IMR-90 (cell line): Measurements from ENCODE around the gene RRAGD. TPM values are rescaled to one million over a fixed set of nuclear protein-coding genes. Genes with fewer than 3 reads are reported as not detected.

Experiments used
- ATAC-seq: fragments of 200-7000 bp; cut with Tn5 transposase; 2 replicates; pipeline ENCODE4 v1.9.1; 2020; ENCODE audit warnings: low read depth, mild to moderate bottlenecking, moderate library complexity
- BruUV-seq: library from RNA; stranded (reverse); fragments of 400-500 nt; replicated peaks from 2 replicates; lab custom pipeline; 2021; lab: Mats Ljungman, UMichigan
- CTCF ChIA-PET: fragments of 300-600 bp; formaldehyde crosslinking; extraction: SDS; loops from one replicate; lab custom pipeline; 2021; ENCODE audit warnings: antibody characterized with exemption; lab: Yijun Ruan, JAX
- POLR2A ChIA-PET: fragments of 300-600 bp; sonication (Branson Sonifier 250); formaldehyde crosslinking; loops from one replicate; lab custom pipeline; 2022; ENCODE audit warnings: antibody characterized with exemption; ENCODE audit not compliant: unreplicated experiment; lab: Charles Lee
- DNase-seq: peaks from one replicate; pipeline ENCODE4 v3.0.0; 2013
- H2AFZ ChIP-seq: replicated peaks from 2 replicates; pipeline ENCODE3; 2013; ENCODE audit warnings: low read length, mild to moderate bottlenecking; ENCODE audit not compliant: poor library complexity
- H2AK5ac ChIP-seq: 2 replicates; pipeline ENCODE4 v1.6.1; 2013; ENCODE audit warnings: low read depth, low read length, inconsistent platforms
- H2AK9ac ChIP-seq: replicated peaks from 2 replicates; pipeline ENCODE3; 2013; ENCODE audit warnings: mild to moderate bottlenecking, low read depth, low read length, moderate library complexity; ENCODE audit not compliant: poor library complexity
- H2BK120ac ChIP-seq: 2 replicates; pipeline ENCODE4 v1.6.1; 2013; ENCODE audit warnings: low read depth, low read length, inconsistent platforms
- H2BK15ac ChIP-seq: 3 replicates; pipeline ENCODE4 v1.6.1; 2013; ENCODE audit warnings: low read depth, low read length, inconsistent platforms
- H2BK20ac ChIP-seq: 2 replicates; pipeline ENCODE4 v1.6.1; 2013; ENCODE audit warnings: low read depth, mild to moderate bottlenecking, inconsistent platforms, low read length, moderate library complexity
- H2BK5ac ChIP-seq: 2 replicates; pipeline ENCODE4 v1.6.1; 2013; ENCODE audit warnings: mild to moderate bottlenecking, low read depth, low read length, inconsistent platforms; ENCODE audit not compliant: poor library complexity, severe bottlenecking
- H3K14ac ChIP-seq: replicated peaks from 2 replicates; pipeline ENCODE4 v1.6.1; 2013; ENCODE audit warnings: low read depth, low read length, inconsistent platforms
- H3K18ac ChIP-seq: 2 replicates; pipeline ENCODE4 v1.6.1; 2013; ENCODE audit warnings: low read depth, low read length, control low read depth
- H3K23ac ChIP-seq: 2 replicates; pipeline ENCODE4 v1.6.1; 2013; ENCODE audit warnings: low read depth, low read length, inconsistent platforms
- H3K27ac ChIP-seq: 2 replicates; pipeline ENCODE4 v1.5.1; 2013; ENCODE audit warnings: mild to moderate bottlenecking, control low read depth, low read length; ENCODE audit not compliant: insufficient read depth
- H3K27me3 ChIP-seq: 2 replicates; pipeline ENCODE4 v1.6.1; 2013; ENCODE audit warnings: low read length; ENCODE audit not compliant: control insufficient read depth, insufficient read depth
- H3K36me3 ChIP-seq: 2 replicates; pipeline ENCODE4 v1.6.1; 2013; ENCODE audit warnings: low read length, mixed read lengths; ENCODE audit not compliant: control insufficient read depth, insufficient read depth
- H3K4ac ChIP-seq: 2 replicates; pipeline ENCODE4 v1.6.1; 2013; ENCODE audit warnings: low read depth, low read length, inconsistent platforms
- H3K4me1 ChIP-seq: 2 replicates; pipeline ENCODE4 v1.6.1; 2013; ENCODE audit warnings: low read length, mixed read lengths; ENCODE audit not compliant: control insufficient read depth, insufficient read depth
- H3K4me2 ChIP-seq: 2 replicates; pipeline ENCODE4 v1.6.1; 2013; ENCODE audit warnings: low read depth, mild to moderate bottlenecking, control low read depth, low read length, moderate library complexity
- H3K4me3 ChIP-seq: 2 replicates; pipeline ENCODE4 v1.5.1; 2013; ENCODE audit warnings: low read depth, mild to moderate bottlenecking, control low read depth, low read length, moderate library complexity; ENCODE audit not compliant: insufficient read depth
- H3K56ac ChIP-seq: 2 replicates; pipeline ENCODE4 v1.6.1; 2013; ENCODE audit warnings: low read length, inconsistent platforms; ENCODE audit not compliant: insufficient read depth; ENCODE audit errors: extremely low read depth
- H3K79me1 ChIP-seq, 2 experiments: 2 replicates each; pipeline ENCODE4 v1.6.1; 2013; ENCODE audit warnings: low read length in 2 of 2, inconsistent platforms in 1 of 2, low read depth in 1 of 2
- H3K9ac ChIP-seq: 2 replicates; pipeline ENCODE4 v1.6.1; 2013; ENCODE audit warnings: low read depth, low read length, control low read depth
- H3K9me1 ChIP-seq: 2 replicates; pipeline ENCODE4 v1.6.1; 2013; ENCODE audit warnings: low read length, inconsistent platforms; ENCODE audit not compliant: insufficient read depth
- H3K9me3 ChIP-seq: 2 replicates; pipeline ENCODE4 v1.6.1; 2013; ENCODE audit warnings: low read length; ENCODE audit not compliant: control insufficient read depth, insufficient read depth
- H4K20me1 ChIP-seq: 2 replicates; pipeline ENCODE4 v1.6.1; 2013; ENCODE audit warnings: low read length, inconsistent platforms; ENCODE audit not compliant: insufficient read depth
- H4K5ac ChIP-seq: 2 replicates; pipeline ENCODE4 v1.6.1; 2013; ENCODE audit warnings: mild to moderate bottlenecking, low read depth, low read length, control low read depth
- H4K8ac ChIP-seq, 2 experiments: 2 replicates each; pipeline ENCODE4 v1.6.1; 2013; ENCODE audit warnings: low read depth in 2 of 2, low read length in 2 of 2, control low read depth in 1 of 2, inconsistent platforms in 1 of 2
- H4K91ac ChIP-seq: 2 replicates; pipeline ENCODE4 v1.6.1; 2013; ENCODE audit warnings: low read depth, low read length, inconsistent platforms; ENCODE audit not compliant: insufficient read depth
- CHD1 ChIP-seq: IDR thresholded peaks from 2 replicates; pipeline ENCODE4 v1.6.1; 2012; ENCODE audit warnings: low read depth, low read length, improper control_type of control experiment
- FOS ChIP-seq: fragments of 150-350 bp; IDR thresholded peaks from 2 replicates; pipeline ENCODE4 v1.6.1; 2016; ENCODE audit warnings: low read depth, low read length
- MXI1 ChIP-seq: IDR thresholded peaks from 2 replicates; pipeline ENCODE4 v1.6.1; 2012; ENCODE audit warnings: low read depth, mild to moderate bottlenecking, low read length, moderate library complexity, borderline replicate concordance
- RAD21 ChIP-seq: IDR thresholded peaks from 2 replicates; pipeline ENCODE4 v1.6.1; 2012; ENCODE audit warnings: low read length, improper control_type of control experiment
- RFX5 ChIP-seq: IDR thresholded peaks from 2 replicates; pipeline ENCODE4 v1.8.0; 2012; ENCODE audit warnings: low read depth, mild to moderate bottlenecking, low read length, moderate library complexity
- WGBS, 2 experiments: methylation state at CpG; one replicate each; pipeline versions ENCODE4 v1.1.5 to v1.1.7; 2013; ENCODE audit warnings: missing lambda C conversion rate in 2 of 2; ENCODE audit not compliant: insufficient read length in 1 of 2; ENCODE audit errors: extremely low coverage in 2 of 2; 5-methylcytosine and 5-hydroxymethylcytosine counted together
- dilution Hi-C: fragments of 300-500 bp; cut with HindIII; formaldehyde crosslinking; loops from one replicate; pipeline ENCODE4 v1.14.3; 2018; ENCODE audit warnings: low sequenced_read_pairs; ENCODE audit not compliant: unreplicated experiment
- in situ Hi-C: fragments of 300-500 bp; cut with MboI; formaldehyde crosslinking; loops from 3 replicates; pipeline ENCODE4 v1.14.3; 2019; ENCODE audit warnings: low sequenced_read_pairs, inconsistent platforms, mixed read lengths
- intact Hi-C: fragments of 100-400 bp; cut with micrococcal nuclease; formaldehyde crosslinking; loops from 2 replicates; pipeline ENCODE4 v1.10.0; 2022
- polyA plus RNA-seq, 3 experiments: library from polyadenylated mRNA; depleted of rRNA; stranded (reverse); fragments of >200 nt; gene quantifications; 2 replicates each; pipeline ENCODE4 v1.2.3, GENCODE V29; 2012; ENCODE audit warnings: low replicate concordance in 1 of 3
- total RNA-seq: library from RNA; depleted of rRNA; stranded (reverse); fragments of >200 nt; gene quantifications from 2 replicates; pipeline ENCODE4 v1.2.3, GENCODE V29; 2012
- TF ChIP-seq, protein P1 (sequence below): fragments of 150-350 bp; IDR thresholded peaks from 2 replicates; pipeline ENCODE4 v1.6.1; 2016; ENCODE audit warnings: low read depth, mild to moderate bottlenecking, low read length, moderate library complexity, borderline replicate concordance

RRAGD gene
- total and polyA plus RNA-seq, 2 of the 4 experiments (the other 2 are of a cell fraction) = not detected

DNA sequence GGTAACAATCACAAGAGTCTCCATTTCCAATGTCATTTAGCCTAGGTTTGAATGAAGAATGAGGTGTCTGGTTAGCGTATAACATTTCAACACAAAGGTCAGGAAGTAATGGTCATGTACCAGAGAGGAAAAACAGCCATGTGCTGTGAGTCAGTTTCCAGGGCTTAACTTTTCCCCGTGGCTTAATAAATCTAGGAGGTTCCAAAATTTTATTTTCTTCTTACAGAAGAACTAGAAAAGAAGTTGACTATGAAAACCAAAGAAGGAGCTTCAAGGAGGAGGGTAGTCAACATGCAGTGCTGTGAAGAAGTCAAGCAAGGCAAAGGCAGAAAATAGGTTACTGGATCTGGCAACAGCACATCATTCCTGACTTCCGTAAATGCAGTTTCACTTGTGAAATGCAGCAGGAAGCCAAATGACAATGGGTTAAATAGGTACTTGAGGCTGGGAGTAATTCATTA is 88.5 kb downstream of the RRAGD start:
- no peak overlapping the region for H2AK9ac ChIP-seq
- H3K27ac ChIP-seq = no peak overlapping the region
- H3K9me3 ChIP-seq = no peaks in the 10 kb centered on the region
- no peak overlapping the region for H3K4me3 ChIP-seq
- H4K91ac ChIP-seq = no peak overlapping the region
- no peak overlapping the region for H3K23ac ChIP-seq
- H2AK5ac ChIP-seq = no peak overlapping the region
- H4K20me1 ChIP-seq = no peaks in the 10 kb centered on the region
- no peaks in the 10 kb centered on the region; a peak in 1 of 4 replicates for H3K79me1 ChIP-seq
- H2BK20ac ChIP-seq = no peak overlapping the region
- H4K8ac ChIP-seq = no peak overlapping the region
- H3K36me3 ChIP-seq = peaks cover 8% of the 10 kb centered on the region
- POLR2A ChIA-PET = no interaction called here
- dilution Hi-C loops (no loop called here), in situ Hi-C loops (no loop called here), intact Hi-C loops (no loop called here)
- no peak overlapping the region for H3K56ac ChIP-seq
- no peaks in the 10 kb centered on the region for H3K27me3 ChIP-seq
- no peak overlapping the region for H3K14ac ChIP-seq
- CTCF ChIA-PET = no interaction called here
- H2BK120ac ChIP-seq = no peak overlapping the region
- H3K4me1 ChIP-seq = no peaks in the 10 kb centered on the region
- no peak overlapping the region for H4K5ac ChIP-seq
- H3K9me1 ChIP-seq = no peaks in the 10 kb centered on the region
- DNase-seq = peak; percentile 41
- H2BK5ac ChIP-seq = no peak overlapping the region
- H2BK15ac ChIP-seq = no peak overlapping the region
- no peak overlapping the region for H2AFZ ChIP-seq
- H3K4me2 ChIP-seq = no peak overlapping the region
- no peak overlapping the region for H3K18ac ChIP-seq
- WGBS, 2 experiments = no CpG with 5 or more reads among the region's 3 CpGs
- TF ChIP-seq, protein P1, sequence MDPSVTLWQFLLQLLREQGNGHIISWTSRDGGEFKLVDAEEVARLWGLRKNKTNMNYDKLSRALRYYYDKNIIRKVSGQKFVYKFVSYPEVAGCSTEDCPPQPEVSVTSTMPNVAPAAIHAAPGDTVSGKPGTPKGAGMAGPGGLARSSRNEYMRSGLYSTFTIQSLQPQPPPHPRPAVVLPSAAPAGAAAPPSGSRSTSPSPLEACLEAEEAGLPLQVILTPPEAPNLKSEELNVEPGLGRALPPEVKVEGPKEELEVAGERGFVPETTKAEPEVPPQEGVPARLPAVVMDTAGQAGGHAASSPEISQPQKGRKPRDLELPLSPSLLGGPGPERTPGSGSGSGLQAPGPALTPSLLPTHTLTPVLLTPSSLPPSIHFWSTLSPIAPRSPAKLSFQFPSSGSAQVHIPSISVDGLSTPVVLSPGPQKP = no peak
- TF ChIP-seq FOS (no peak), MXI1 (no peak), RFX5 (no peak), CHD1 (no peak), RAD21 (no peak)
- H3K4ac ChIP-seq = no peak overlapping the region
- ATAC-seq = no peak
- no TSS peak for BruUV-seq
- no peak overlapping the region for H3K9ac ChIP-seq
